Neural crest cell (in vitro differentiated cells): Measurements from ENCODE around the gene CLSTN1. TPM values are rescaled to one million over a fixed set of nuclear protein-coding genes. Genes with fewer than 3 reads are reported as not detected.
"Not testable (repeated sequence)": the region's sequence is repeated elsewhere in the genome, so short reads cannot be mapped to it uniquely, and the experiment has no call there.

Source experiments
- DNase-seq: peaks from one replicate; pipeline ENCODE4 v3.0.0; 2021; ENCODE audit warnings: low read depth, mixed read lengths, low spot score
- H3K27ac Mint-ChIP-seq: one replicate; pipeline ENCODE4 v1.8.0; 2021; ENCODE audit warnings: mild to moderate bottlenecking, mixed read lengths; ENCODE audit not compliant: unreplicated experiment
- H3K27me3 Mint-ChIP-seq: 2 replicates; pipeline ENCODE4 v1.8.0; 2021; ENCODE audit warnings: low read depth, mild to moderate bottlenecking, mixed read lengths
- H3K36me3 Mint-ChIP-seq: 2 replicates; pipeline ENCODE4 v1.8.0; 2021; ENCODE audit warnings: low read depth, mild to moderate bottlenecking, mixed read lengths
- H3K4me1 Mint-ChIP-seq: 2 replicates; pipeline ENCODE4 v1.8.0; 2021; ENCODE audit warnings: mixed read lengths
- H3K4me3 Mint-ChIP-seq: one replicate; pipeline ENCODE4 v1.8.0; 2021; ENCODE audit warnings: mild to moderate bottlenecking, mixed read lengths
- H3K9me3 Mint-ChIP-seq: 2 replicates; pipeline ENCODE4 v1.8.0; 2021; ENCODE audit warnings: mixed read lengths
- total RNA-seq: library from RNA; stranded (reverse); gene quantifications from 2 replicates; pipeline ENCODE4 v1.2.1, GENCODE V29; 2021
- TF ChIP-seq, protein P1 (sequence below): fragments of 200-600 bp; sonication (generic); conservative IDR thresholded peaks from 2 replicates; pipeline ENCODE4 v1.5.0; 2021; ENCODE audit warnings: antibody characterized with exemption, mild to moderate bottlenecking

The CLSTN1 gene
- total RNA-seq, 1 donor from 2014 or later: 136 TPM

DNA sequence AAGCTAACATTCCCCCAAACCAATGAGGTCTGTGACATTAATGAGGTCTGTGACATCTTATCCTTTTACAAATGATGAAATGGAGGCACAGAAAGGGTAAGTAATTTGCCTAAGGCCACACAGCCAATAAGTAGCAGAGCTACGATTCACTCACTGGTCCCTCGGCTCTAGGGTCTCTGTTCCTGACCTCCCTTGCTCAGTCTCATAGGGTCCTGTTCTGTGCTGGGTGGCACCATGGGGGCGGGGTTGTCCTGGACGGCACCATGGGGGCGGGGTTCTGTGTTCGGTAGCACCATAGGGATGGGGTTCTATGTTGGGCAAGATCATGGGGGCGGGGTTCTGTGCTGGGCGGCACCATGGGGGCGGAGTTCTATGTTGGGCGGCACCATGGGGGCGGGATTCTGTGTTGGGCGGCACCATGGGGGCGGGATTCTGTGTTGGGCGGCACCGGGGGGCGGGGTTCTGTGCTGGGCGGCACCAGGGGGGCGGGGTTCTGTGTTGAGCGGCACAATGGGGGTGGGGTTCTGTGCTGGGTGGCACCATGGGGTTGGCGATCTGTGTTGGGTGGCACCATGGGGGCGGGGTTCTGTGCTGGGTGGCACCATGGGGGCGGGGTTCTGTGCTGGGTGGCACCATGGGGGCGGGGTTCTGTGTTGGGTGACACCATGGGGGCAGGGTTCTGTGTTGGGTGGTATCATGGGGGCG, 55.6 kb downstream of the CLSTN1 start:
- Mint-ChIP-seq H3K27ac (no peak overlapping the region), H3K4me1 (peaks cover 23% of the 10 kb centered on the region), H3K4me3 (no peak overlapping the region), H3K9me3 (no peaks in the 10 kb centered on the region), H3K36me3 (peaks cover 6% of the 10 kb centered on the region), H3K27me3 (no peaks in the 10 kb centered on the region)
- DNase-seq: no peak
- TF ChIP-seq, protein P1, sequence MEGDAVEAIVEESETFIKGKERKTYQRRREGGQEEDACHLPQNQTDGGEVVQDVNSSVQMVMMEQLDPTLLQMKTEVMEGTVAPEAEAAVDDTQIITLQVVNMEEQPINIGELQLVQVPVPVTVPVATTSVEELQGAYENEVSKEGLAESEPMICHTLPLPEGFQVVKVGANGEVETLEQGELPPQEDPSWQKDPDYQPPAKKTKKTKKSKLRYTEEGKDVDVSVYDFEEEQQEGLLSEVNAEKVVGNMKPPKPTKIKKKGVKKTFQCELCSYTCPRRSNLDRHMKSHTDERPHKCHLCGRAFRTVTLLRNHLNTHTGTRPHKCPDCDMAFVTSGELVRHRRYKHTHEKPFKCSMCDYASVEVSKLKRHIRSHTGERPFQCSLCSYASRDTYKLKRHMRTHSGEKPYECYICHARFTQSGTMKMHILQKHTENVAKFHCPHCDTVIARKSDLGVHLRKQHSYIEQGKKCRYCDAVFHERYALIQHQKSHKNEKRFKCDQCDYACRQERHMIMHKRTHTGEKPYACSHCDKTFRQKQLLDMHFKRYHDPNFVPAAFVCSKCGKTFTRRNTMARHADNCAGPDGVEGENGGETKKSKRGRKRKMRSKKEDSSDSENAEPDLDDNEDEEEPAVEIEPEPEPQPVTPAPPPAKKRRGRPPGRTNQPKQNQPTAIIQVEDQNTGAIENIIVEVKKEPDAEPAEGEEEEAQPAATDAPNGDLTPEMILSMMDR: no peak

DNA sequence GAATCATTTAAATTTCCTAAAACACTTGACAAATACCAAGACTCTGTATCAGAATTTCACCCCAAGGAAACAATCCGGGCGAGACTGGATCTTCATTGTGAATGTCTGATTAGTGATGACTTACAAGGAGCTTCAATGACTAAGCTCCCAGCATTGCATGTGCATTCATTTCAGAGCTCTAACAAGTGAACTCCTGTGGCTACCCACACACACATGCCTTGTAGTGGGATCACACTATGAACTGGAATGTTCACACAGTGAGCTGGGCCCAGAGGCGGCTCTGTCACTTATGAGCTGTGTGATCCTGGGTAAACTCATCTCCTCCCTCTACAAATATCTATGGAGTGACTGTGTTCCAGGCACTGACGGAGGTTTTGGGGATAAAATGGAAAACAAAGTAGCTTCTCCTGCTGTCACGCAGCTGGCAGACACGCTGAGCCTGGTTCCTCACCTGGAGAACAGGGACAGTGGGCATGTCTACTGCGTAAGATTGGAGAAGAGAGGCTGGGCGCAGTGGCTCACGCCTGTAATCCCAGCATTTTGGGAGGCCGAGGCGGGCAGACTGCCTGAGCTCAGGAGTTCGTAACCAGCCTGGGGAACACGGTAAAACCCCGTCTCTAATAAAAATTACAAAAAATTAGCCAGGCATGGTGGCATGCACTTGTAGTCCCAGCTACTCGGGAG, 56.9 kb downstream of the CLSTN1 start:
- Mint-ChIP-seq H3K36me3 (peaks cover 4% of the 10 kb centered on the region), H3K4me1 (peaks cover 23% of the 10 kb centered on the region), H3K9me3 (no peaks in the 10 kb centered on the region), H3K27me3 (no peaks in the 10 kb centered on the region), H3K4me3 (no peak overlapping the region), H3K27ac (no peak overlapping the region)
- no peak for DNase-seq
- TF ChIP-seq, protein P1: no peak

DNA sequence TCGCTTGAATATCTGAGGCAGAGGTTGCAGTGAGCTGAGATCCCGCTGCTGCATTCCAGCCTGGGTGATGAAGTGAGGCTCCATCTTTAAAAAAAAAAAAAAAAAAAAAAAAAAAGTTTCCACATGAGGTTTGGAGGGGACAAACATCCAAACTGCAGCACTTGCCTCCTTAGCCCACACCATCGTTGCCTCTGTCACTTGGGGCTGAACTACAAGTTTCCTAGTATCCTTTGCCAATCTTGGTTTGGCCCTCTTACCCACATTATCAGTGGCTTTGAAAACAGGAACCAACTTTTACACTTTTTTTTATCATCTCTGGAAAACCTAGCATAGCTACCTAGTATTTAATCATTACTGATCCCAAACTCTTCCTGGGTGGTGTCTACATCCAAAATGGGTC, 59.2 kb downstream of the CLSTN1 start:
- H3K36me3 Mint-ChIP-seq: peaks cover 9% of the 10 kb centered on the region
- H3K4me1 Mint-ChIP-seq: peaks cover 39% of the 10 kb centered on the region
- no peak for DNase-seq
- no peaks in the 10 kb centered on the region for H3K9me3 Mint-ChIP-seq
- H3K27me3 Mint-ChIP-seq: no peaks in the 10 kb centered on the region
- H3K27ac Mint-ChIP-seq: no peak overlapping the region
- no peak overlapping the region for H3K4me3 Mint-ChIP-seq
- TF ChIP-seq, protein P1: no peak

DNA sequence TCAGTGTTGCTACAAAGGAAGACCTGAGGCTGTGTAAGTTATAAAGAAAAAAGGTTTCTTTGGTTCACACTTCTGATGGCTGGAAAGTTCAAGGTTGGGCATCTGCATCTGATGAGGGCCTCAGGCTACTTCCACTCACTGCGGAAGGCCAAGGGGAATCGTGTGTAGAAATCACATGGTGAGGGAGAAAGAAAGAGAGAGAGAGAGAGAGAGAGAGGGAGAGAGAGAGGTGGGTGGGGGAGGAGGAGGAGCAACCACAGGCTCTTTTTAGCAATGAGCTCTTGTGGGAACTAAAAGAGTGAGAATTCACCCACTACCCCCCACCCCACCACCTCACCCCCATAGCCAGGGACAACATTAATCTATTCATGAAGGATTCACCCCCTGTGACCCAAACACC, 59.9 kb downstream of the CLSTN1 start:
- H3K9me3 Mint-ChIP-seq: no peaks in the 10 kb centered on the region
- no peak for DNase-seq
- H3K27me3 Mint-ChIP-seq: no peaks in the 10 kb centered on the region
- peaks cover 9% of the 10 kb centered on the region for H3K36me3 Mint-ChIP-seq
- H3K4me1 Mint-ChIP-seq: peaks cover 42% of the 10 kb centered on the region
- TF ChIP-seq, protein P1: no peak
- H3K27ac Mint-ChIP-seq: peak overlapping the region; percentile 87
- H3K4me3 Mint-ChIP-seq: no peak overlapping the region

DNA sequence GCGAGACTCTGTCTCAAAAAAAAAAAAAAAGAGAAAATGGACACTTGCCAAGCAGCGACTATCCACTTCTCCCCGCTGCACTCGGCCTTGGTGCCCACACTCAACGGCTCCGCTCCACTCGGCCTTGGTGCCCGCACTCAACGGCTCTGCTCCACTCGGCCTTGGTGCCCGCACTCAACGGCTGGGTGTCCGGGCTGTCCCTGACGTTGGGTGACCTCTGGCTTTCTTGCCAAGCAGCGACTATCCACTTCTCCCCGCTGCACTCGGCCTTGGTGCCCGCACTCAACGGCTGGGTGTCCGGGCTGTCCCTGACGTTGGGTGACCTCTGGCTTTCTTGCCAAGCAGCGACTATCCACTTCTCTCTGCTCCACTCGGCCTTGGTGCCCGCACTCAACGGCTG, 61.3 kb downstream of the CLSTN1 start:
- H3K4me3 Mint-ChIP-seq, DNase-seq, H3K27me3 Mint-ChIP-seq, H3K36me3 Mint-ChIP-seq, H3K27ac Mint-ChIP-seq, H3K9me3 Mint-ChIP-seq: not testable (repeated sequence)
- peaks cover 52% of the 10 kb centered on the region for H3K4me1 Mint-ChIP-seq

DNA sequence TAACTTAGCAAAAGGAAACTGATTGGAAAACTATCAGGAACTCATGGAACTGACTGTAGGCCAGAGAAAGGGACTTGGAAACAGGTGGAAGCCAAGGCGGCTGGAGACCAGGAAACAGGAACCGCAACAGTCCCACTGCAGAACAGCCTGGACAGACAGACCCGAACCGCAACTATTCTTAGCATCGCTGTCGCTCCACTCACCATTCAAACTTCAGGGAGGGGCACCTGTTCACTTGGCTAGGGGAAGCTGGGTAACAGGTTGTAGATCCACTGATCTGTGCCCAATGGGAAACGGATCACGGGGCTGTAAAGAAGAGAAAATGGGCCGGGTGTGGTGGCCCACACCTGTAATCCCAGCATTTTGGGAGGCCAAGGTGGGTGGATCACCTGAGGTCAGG, 61.9 kb downstream of the CLSTN1 start:
- Mint-ChIP-seq H3K36me3 (peaks cover 9% of the 10 kb centered on the region), H3K4me1 (peaks cover 49% of the 10 kb centered on the region), H3K9me3 (no peaks in the 10 kb centered on the region), H3K27ac (no peak overlapping the region), H3K4me3 (no peak overlapping the region), H3K27me3 (no peaks in the 10 kb centered on the region)
- TF ChIP-seq, protein P1: no peak
- DNase-seq: no peak
